Cerebellar cortex (tissue), 1 donor: ENCODE data around the gene FAM3A.
"Not testable (repeated sequence)": the region's sequence is repeated elsewhere in the genome, so short reads cannot be mapped to it uniquely, and the experiment has no call there.

ENCODE experiments used
- DNase-seq: peaks from one replicate; pipeline ENCODE4 v3.0.0-alpha.2; 2015; ENCODE audit warnings: low spot score

FAM3A gene

GRCh38 chrX:154505734-154506133, 10.3 kb downstream of the FAM3A start:
- DNase-seq = no peak

- DNase-seq = no peak
These were observed 13.0 kb downstream of the FAM3A start for GRCh38 chrX:154502989-154503388.

GRCh38 chrX:154502098-154502497, 13.9 kb downstream of the FAM3A start:
- no peak for DNase-seq

- DNase-seq = not testable (repeated sequence)
These were observed 14.6 kb downstream of the FAM3A start for GRCh38 chrX:154501423-154501822.

GRCh38 chrX:154496591-154497137, 19.4 kb downstream of the FAM3A start:
- not testable (repeated sequence) for DNase-seq

GRCh38 chrX:154495472-154495922, 20.5 kb downstream of the FAM3A start:
- DNase-seq = no peak

GRCh38 chrX:154494715-154495114, 21.3 kb downstream of the FAM3A start:
- DNase-seq = no peak

- peak; percentile 91 for DNase-seq
These were observed 25.5 kb downstream of the FAM3A start, which contains the start of gene SLC10A3 for GRCh38 chrX:154490414-154491083. Gene SLC10A3, minus strand, starts transcription at chrX:154490629. Its CDS starts 1,689 bp downstream, at chrX:154488940.

- DNase-seq = peak; percentile 16
These were observed 26.0 kb downstream of the FAM3A start for GRCh38 chrX:154490021-154490413.

- no peak for DNase-seq
These were observed 26.9 kb downstream of the FAM3A start for GRCh38 chrX:154489182-154489581.

- no peak for DNase-seq
These were observed 27.5 kb downstream of the FAM3A start for GRCh38 chrX:154488336-154489075.

GRCh38 chrX:154487518-154488290, 28.3 kb downstream of the FAM3A start:
- no peak for DNase-seq

GRCh38 chrX:154486396-154487207, 29.4 kb downstream of the FAM3A start, which contains the start of gene UBL4A:
Gene UBL4A, minus strand, starts transcription at chrX:154486615. Its CDS starts 31 bp downstream, at chrX:154486584.
- DNase-seq = peak; percentile 27

GRCh38 chrX:154486052-154486395, 30.0 kb downstream of the FAM3A start:
- no peak for DNase-seq

- no peak for DNase-seq
These were observed 30.6 kb downstream of the FAM3A start for GRCh38 chrX:154485150-154486051.

GRCh38 chrX:154484255-154485149, 31.5 kb downstream of the FAM3A start:
- DNase-seq = no peak

GRCh38 chrX:154483325-154483724, 32.7 kb downstream of the FAM3A start:
- DNase-seq = no peak

GRCh38 chrX:154482786-154483185, 33.2 kb downstream of the FAM3A start:
- DNase-seq = no peak

- DNase-seq = no peak
These were observed 34.0 kb downstream of the FAM3A start for GRCh38 chrX:154481911-154482601.
